Nucleus accumbens (tissue), 56 donors: ENCODE measurements around the gene NR4A1.
A peak's percentile ranks its signal among the peaks of the same experiment; 100 is the strongest.

Experiments used
- DNase-seq, 56 donors: peaks; one replicate each; lab custom pipeline; 2025; lab: John Stamatoyannopoulos, UW

NR4A1 gene

GRCh38 chr12:52037248-52037861, 13.9 kb upstream of the NR4A1 start:
- peak in 12 of 56 donors; percentile 12 to 80 (median 42) for DNase-seq

GRCh38 chr12:52038447-52038846, 12.8 kb upstream of the NR4A1 start:
- DNase-seq = no peak

GRCh38 chr12:52041035-52041434, 10.2 kb upstream of the NR4A1 start:
- no peak for DNase-seq

GRCh38 chr12:52041695-52042123, 9.5 kb upstream of the NR4A1 start:
- DNase-seq = peak in 4 of 56 donors; percentile 9 to 56 (median 26)

- DNase-seq = no peak
Measured at GRCh38 chr12:52042706-52043385, 8.4 kb upstream of the NR4A1 start.

- peak in 8 of 56 donors; percentile 7 to 59 (median 25) for DNase-seq
Measured at GRCh38 chr12:52043386-52044212, 7.6 kb upstream of the NR4A1 start.

GRCh38 chr12:52044292-52044983, 6.8 kb upstream of the NR4A1 start:
- DNase-seq = peak in 40 of 56 donors; percentile 13 to 85 (median 46)

GRCh38 chr12:52045794-52046199, 5.4 kb upstream of the NR4A1 start:
- DNase-seq = peak in 3 of 56 donors; percentile 17 to 48 (median 36)

- no peak for DNase-seq
Measured at GRCh38 chr12:52046859-52047258, 4.4 kb upstream of the NR4A1 start.

- DNase-seq = no peak
Measured at GRCh38 chr12:52049286-52049685, 2.0 kb upstream of the NR4A1 start.

- no peak for DNase-seq
Measured at GRCh38 chr12:52049688-52050087, 1.6 kb upstream of the NR4A1 start.

GRCh38 chr12:52050116-52050757, 1.0 kb upstream of the NR4A1 start:
- peak in 4 of 56 donors; percentile 42 to 60 (median 55) for DNase-seq

GRCh38 chr12:52052468-52053186, 1.4 kb downstream of the NR4A1 start:
- peak in 2 of 56 donors; percentile 24 to 29 for DNase-seq

GRCh38 chr12:52053536-52054209, 2.4 kb downstream of the NR4A1 start:
- peak in 5 of 56 donors; percentile 30 to 58 (median 42) for DNase-seq

- DNase-seq = peak in 4 of 56 donors; percentile 26 to 58 (median 56)
Measured at GRCh38 chr12:52054231-52054832, 3.1 kb downstream of the NR4A1 start.

- peak in 8 of 56 donors; percentile 19 to 66 (median 54) for DNase-seq
Measured at GRCh38 chr12:52054833-52055730, 3.8 kb downstream of the NR4A1 start.
